ENCODE results near the gene SHB. TPM values are rescaled to one million over a fixed set of nuclear protein-coding genes. Genes with fewer than 3 reads are reported as not detected.
A peak's percentile ranks its signal among the peaks of the same experiment; 100 is the strongest.

SHB gene
- total RNA-seq, 2 donors from 2014 or later, result 28.1 to 38.1 TPM

GRCh38 chr9:37975639-37976038, 93.4 kb downstream of the SHB start:
- no peak for TF ChIP-seq CTCF (conservative IDR thresholded peaks at IDR 0.05)
- no peak for DNase-seq
- Mint-ChIP-seq H3K4me3 (no peak overlapping the region), H3K4me1 (peaks cover 13% of the 10 kb centered on the region), H3K27me3 (ENCODE audit: insufficient read depth) (no peaks in the 10 kb centered on the region), H3K27ac (no peak overlapping the region), H3K36me3 (ENCODE audit: low read depth) (peaks cover 59% of the 10 kb centered on the region), H3K9me3 (no peaks in the 10 kb centered on the region)
- Histone ChIP-seq H3K9ac (ENCODE audit: extremely low read depth, low read length, poor library complexity, severe bottlenecking) (no peak overlapping the region), H3K27me3 (ENCODE audit: control insufficient read depth, insufficient read depth, low read length, poor library complexity, severe bottlenecking) (no peaks in the 10 kb centered on the region), H3K4me3 (ENCODE audit: low read length) (no peak overlapping the region), H3K4me1 (ENCODE audit: control insufficient read depth, insufficient read depth, low read length) (no peaks in the 10 kb centered on the region), H3K36me3 (ENCODE audit: control insufficient read depth, insufficient read depth, low read length) (peaks cover 64% of the 10 kb centered on the region), H3K27ac (ENCODE audit: low read depth, low read length) (no peak overlapping the region), H3K9me3 (ENCODE audit: control insufficient read depth, low read length) (no peaks in the 10 kb centered on the region)
- WGBS, 2 experiments (ENCODE audit: insufficient coverage in 1 of 2, insufficient read length in 1 of 2), result 96% methylated on average over 4 of the region's 4 CpGs; no CpG with 5 or more reads in 1 of the 2 experiments

GRCh38 chr9:37974506-37975173, 94.4 kb downstream of the SHB start:
- TF ChIP-seq CTCF (conservative IDR thresholded peaks at IDR 0.05), result no peak
- WGBS, 2 experiments (ENCODE audit: insufficient coverage in 1 of 2, insufficient read length in 1 of 2), result 87 to 92% methylated on average over 13 to 18 of the region's 18 CpGs
- H3K27ac ChIP-seq (ENCODE audit: low read depth, low read length), result no peak overlapping the region

GRCh38 chr9:37972351-37972848, 96.6 kb downstream of the SHB start:
- WGBS, 2 experiments (ENCODE audit: insufficient coverage in 1 of 2, insufficient read length in 1 of 2), result 68 to 83% methylated on average over 2 to 4 of the region's 4 CpGs
- TF ChIP-seq CTCF (conservative IDR thresholded peaks at IDR 0.05), result peak; percentile 51
- Histone ChIP-seq H3K9me3 (ENCODE audit: control insufficient read depth, low read length) (no peaks in the 10 kb centered on the region), H3K4me3 (ENCODE audit: low read length) (no peak overlapping the region), H3K36me3 (ENCODE audit: control insufficient read depth, insufficient read depth, low read length) (peaks cover 76% of the 10 kb centered on the region), H3K27me3 (ENCODE audit: control insufficient read depth, insufficient read depth, low read length, poor library complexity, severe bottlenecking) (no peaks in the 10 kb centered on the region), H3K27ac (ENCODE audit: low read depth, low read length) (no peak overlapping the region), H3K9ac (ENCODE audit: extremely low read depth, low read length, poor library complexity, severe bottlenecking) (no peak overlapping the region), H3K4me1 (ENCODE audit: control insufficient read depth, insufficient read depth, low read length) (no peaks in the 10 kb centered on the region)
- peaks cover 9% of the 10 kb centered on the region for H3K4me1 Mint-ChIP-seq
- H3K27me3 Mint-ChIP-seq (ENCODE audit: insufficient read depth), result no peaks in the 10 kb centered on the region
- no peak overlapping the region for H3K27ac Mint-ChIP-seq
- peaks cover 64% of the 10 kb centered on the region for H3K36me3 Mint-ChIP-seq (ENCODE audit: low read depth)
- H3K4me3 Mint-ChIP-seq, result no peak overlapping the region
- H3K9me3 Mint-ChIP-seq, result no peaks in the 10 kb centered on the region
- DNase-seq, result peak; percentile 65

More at GRCh38 chr9:37974506-37975173, 94.4 kb downstream of the SHB start:
- H3K4me1 ChIP-seq (ENCODE audit: control insufficient read depth, insufficient read depth, low read length), result no peaks in the 10 kb centered on the region
- no peak overlapping the region for H3K4me3 ChIP-seq (ENCODE audit: low read length)
- peaks cover 56% of the 10 kb centered on the region for H3K36me3 Mint-ChIP-seq (ENCODE audit: low read depth)
- H3K27ac Mint-ChIP-seq, result no peak overlapping the region
- no peak for DNase-seq
- H3K9me3 ChIP-seq (ENCODE audit: control insufficient read depth, low read length), result no peaks in the 10 kb centered on the region
- no peaks in the 10 kb centered on the region for H3K27me3 ChIP-seq (ENCODE audit: control insufficient read depth, insufficient read depth, low read length, poor library complexity, severe bottlenecking)
- no peak overlapping the region for H3K9ac ChIP-seq (ENCODE audit: extremely low read depth, low read length, poor library complexity, severe bottlenecking)
- no peaks in the 10 kb centered on the region for H3K27me3 Mint-ChIP-seq (ENCODE audit: insufficient read depth)
- H3K36me3 ChIP-seq (ENCODE audit: control insufficient read depth, insufficient read depth, low read length), result peaks cover 66% of the 10 kb centered on the region
- no peaks in the 10 kb centered on the region for H3K9me3 Mint-ChIP-seq
- H3K4me1 Mint-ChIP-seq, result peaks cover 13% of the 10 kb centered on the region
- no peak overlapping the region for H3K4me3 Mint-ChIP-seq

Measured in endodermal cell (in vitro differentiated cells).